Measurements from ENCODE around the gene SOD1. TPM values are rescaled to one million over a fixed set of nuclear protein-coding genes. Genes with fewer than 3 reads are reported as not detected.

Gene SOD1
- total RNA-seq, 1 donor from 2014 or later: 183 TPM

DNA sequence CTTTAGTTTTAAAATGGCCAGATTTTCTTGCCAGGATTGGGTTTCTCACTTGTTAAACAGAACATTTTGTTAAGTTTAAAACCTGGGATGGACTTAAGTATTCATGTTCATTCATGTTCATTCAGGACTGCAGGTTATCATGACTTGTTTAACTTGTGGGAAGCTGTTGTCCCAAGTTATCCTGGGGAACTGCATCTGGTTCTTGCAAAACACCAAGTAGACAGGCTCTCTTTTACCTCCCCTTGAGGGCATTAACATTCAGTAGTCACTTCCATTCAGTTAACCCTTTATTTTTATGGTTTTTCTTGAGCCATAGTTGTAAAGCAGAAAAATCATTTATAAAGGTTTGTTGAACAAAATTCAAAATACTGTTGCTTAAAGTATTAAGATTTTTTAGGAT, 8.1 kb downstream of the SOD1 start:
- Histone ChIP-seq H3K4me2 (no peak overlapping the region), H3K9ac (no peak overlapping the region), H3K27ac (no peak overlapping the region), H3K4me3 (no peak overlapping the region), H3K9me3 (ENCODE audit: low read depth) (no peaks in the 10 kb centered on the region), H4K20me1 (ENCODE audit: low read depth) (peaks cover 31% of the 10 kb centered on the region), H3K27me3 (no peaks in the 10 kb centered on the region), H3K79me2 (ENCODE audit: low read depth) (peaks cover 25% of the 10 kb centered on the region), H3K36me3 (peaks cover 5% of the 10 kb centered on the region), H3F3A (ENCODE audit: low read depth) (peaks cover 59% of the 10 kb centered on the region), H3K4me1 (no peaks in the 10 kb centered on the region), H2AFZ (replicated peaks) (no peak overlapping the region)
- H3K4me3 Mint-ChIP-seq: no peak overlapping the region
- H3K27ac Mint-ChIP-seq: no peak overlapping the region
- peaks cover 14% of the 10 kb centered on the region for H3K4me1 Mint-ChIP-seq
- no peaks in the 10 kb centered on the region for H3K9me3 Mint-ChIP-seq
- no peak for DNase-seq (ENCODE audit: low spot score)
- no peaks in the 10 kb centered on the region for H3K27me3 Mint-ChIP-seq (ENCODE audit: insufficient read depth, low read depth)
- peaks cover 26% of the 10 kb centered on the region for H3K36me3 Mint-ChIP-seq
- TF ChIP-seq EZH2 (IDR thresholded peaks at IDR 0.05) (no peak), EZH2phosphoT487 (IDR thresholded peaks at IDR 0.05) (no peak)
- TF ChIP-seq, protein P1, sequence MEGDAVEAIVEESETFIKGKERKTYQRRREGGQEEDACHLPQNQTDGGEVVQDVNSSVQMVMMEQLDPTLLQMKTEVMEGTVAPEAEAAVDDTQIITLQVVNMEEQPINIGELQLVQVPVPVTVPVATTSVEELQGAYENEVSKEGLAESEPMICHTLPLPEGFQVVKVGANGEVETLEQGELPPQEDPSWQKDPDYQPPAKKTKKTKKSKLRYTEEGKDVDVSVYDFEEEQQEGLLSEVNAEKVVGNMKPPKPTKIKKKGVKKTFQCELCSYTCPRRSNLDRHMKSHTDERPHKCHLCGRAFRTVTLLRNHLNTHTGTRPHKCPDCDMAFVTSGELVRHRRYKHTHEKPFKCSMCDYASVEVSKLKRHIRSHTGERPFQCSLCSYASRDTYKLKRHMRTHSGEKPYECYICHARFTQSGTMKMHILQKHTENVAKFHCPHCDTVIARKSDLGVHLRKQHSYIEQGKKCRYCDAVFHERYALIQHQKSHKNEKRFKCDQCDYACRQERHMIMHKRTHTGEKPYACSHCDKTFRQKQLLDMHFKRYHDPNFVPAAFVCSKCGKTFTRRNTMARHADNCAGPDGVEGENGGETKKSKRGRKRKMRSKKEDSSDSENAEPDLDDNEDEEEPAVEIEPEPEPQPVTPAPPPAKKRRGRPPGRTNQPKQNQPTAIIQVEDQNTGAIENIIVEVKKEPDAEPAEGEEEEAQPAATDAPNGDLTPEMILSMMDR (IDR thresholded peaks at IDR 0.05): no peak

DNA sequence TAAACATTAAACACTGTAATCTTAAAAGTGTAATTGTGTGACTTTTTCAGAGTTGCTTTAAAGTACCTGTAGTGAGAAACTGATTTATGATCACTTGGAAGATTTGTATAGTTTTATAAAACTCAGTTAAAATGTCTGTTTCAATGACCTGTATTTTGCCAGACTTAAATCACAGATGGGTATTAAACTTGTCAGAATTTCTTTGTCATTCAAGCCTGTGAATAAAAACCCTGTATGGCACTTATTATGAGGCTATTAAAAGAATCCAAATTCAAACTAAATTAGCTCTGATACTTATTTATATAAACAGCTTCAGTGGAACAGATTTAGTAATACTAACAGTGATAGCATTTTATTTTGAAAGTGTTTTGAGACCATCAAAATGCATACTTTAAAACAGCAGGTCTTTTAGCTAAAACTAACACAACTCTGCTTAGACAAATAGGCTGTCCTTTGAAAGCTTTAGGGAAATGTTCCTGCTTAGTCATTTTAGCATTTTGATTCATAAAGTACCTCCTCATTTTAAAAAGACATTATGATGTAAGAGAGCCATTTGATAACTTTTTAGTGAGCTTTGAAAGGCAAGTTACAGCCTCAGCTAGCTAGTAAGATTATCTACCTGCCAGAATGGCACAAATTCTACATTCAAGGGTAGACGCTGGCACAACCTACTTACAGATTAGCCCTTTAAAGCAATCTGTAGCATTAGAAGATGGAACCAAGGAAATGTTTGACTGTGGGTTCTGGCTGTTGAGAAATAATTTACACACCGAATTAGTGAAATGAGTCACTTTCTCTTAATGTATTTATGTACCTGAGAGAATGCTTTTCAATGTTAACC, 9.4 kb downstream of the SOD1 start:
- Mint-ChIP-seq H3K36me3 (peaks cover 27% of the 10 kb centered on the region), H3K27me3 (ENCODE audit: insufficient read depth, low read depth) (no peaks in the 10 kb centered on the region), H3K4me3 (no peak overlapping the region), H3K4me1 (peaks cover 14% of the 10 kb centered on the region), H3K9me3 (no peaks in the 10 kb centered on the region), H3K27ac (no peak overlapping the region)
- Histone ChIP-seq H3K79me2 (ENCODE audit: low read depth) (peaks cover 14% of the 10 kb centered on the region), H3K27ac (peak overlapping the region; percentile 70), H3K4me1 (no peaks in the 10 kb centered on the region), H3K9ac (no peak overlapping the region), H3K9me3 (ENCODE audit: low read depth) (no peaks in the 10 kb centered on the region), H2AFZ (replicated peaks) (no peak overlapping the region), H3K4me2 (no peak overlapping the region), H3K27me3 (no peaks in the 10 kb centered on the region), H3K36me3 (peaks cover 5% of the 10 kb centered on the region), H3F3A (ENCODE audit: low read depth) (peaks cover 67% of the 10 kb centered on the region), H3K4me3 (no peak overlapping the region), H4K20me1 (ENCODE audit: low read depth) (peaks cover 25% of the 10 kb centered on the region)
- TF ChIP-seq EZH2 (IDR thresholded peaks at IDR 0.05) (no peak), EZH2phosphoT487 (IDR thresholded peaks at IDR 0.05) (no peak)
- TF ChIP-seq, protein P1 (IDR thresholded peaks at IDR 0.05): no peak
- DNase-seq (ENCODE audit: low spot score): no peak

DNA sequence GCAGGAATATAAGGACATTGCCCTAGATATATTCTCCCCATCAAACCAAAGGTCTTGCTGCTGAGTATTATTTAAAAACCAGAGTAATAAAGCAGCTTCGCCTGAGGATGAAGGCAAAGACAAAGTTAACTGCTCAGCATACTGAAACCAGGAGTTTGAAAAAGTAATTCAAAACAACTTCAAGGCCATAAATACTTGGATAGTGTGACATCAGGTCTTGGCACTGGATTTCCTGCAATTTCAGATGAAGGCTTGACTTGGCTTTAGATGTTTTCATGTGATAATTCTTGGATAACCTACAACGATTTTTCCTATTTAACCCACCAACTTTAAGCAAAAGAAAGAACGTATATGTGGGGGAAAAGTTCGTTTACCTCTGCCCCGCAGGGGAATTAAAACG, 10.6 kb downstream of the SOD1 start:
- peaks cover 4% of the 10 kb centered on the region for H3K79me2 ChIP-seq (ENCODE audit: low read depth)
- H3K27ac ChIP-seq: peak overlapping the region; percentile 70
- no peaks in the 10 kb centered on the region for H3K27me3 ChIP-seq
- peaks cover 5% of the 10 kb centered on the region for H3K36me3 ChIP-seq
- H3K4me3 ChIP-seq: no peak overlapping the region
- H3K4me3 Mint-ChIP-seq: no peak overlapping the region
- H3F3A ChIP-seq (ENCODE audit: low read depth): peaks cover 76% of the 10 kb centered on the region
- H2AFZ ChIP-seq (replicated peaks): no peak overlapping the region
- H3K9me3 ChIP-seq (ENCODE audit: low read depth): no peaks in the 10 kb centered on the region
- H3K9me3 Mint-ChIP-seq: no peaks in the 10 kb centered on the region
- H4K20me1 ChIP-seq (ENCODE audit: low read depth): peaks cover 20% of the 10 kb centered on the region
- no peaks in the 10 kb centered on the region for H3K27me3 Mint-ChIP-seq (ENCODE audit: insufficient read depth, low read depth)
- no peak for DNase-seq (ENCODE audit: low spot score)
- peaks cover 20% of the 10 kb centered on the region for H3K36me3 Mint-ChIP-seq
- H3K27ac Mint-ChIP-seq: no peak overlapping the region
- H3K4me1 ChIP-seq: no peaks in the 10 kb centered on the region
- H3K9ac ChIP-seq: no peak overlapping the region
- TF ChIP-seq, protein P1 (IDR thresholded peaks at IDR 0.05): no peak
- TF ChIP-seq EZH2 (IDR thresholded peaks at IDR 0.05) (no peak), EZH2phosphoT487 (IDR thresholded peaks at IDR 0.05) (no peak)
- H3K4me2 ChIP-seq: no peak overlapping the region
- peaks cover 6% of the 10 kb centered on the region for H3K4me1 Mint-ChIP-seq

Measured in neural progenitor cell (in vitro differentiated cells).